OCI-LY7 (cell line): Measurements from ENCODE around the gene LGR5.

Experiments used
- CTCF ChIP-seq: fragments of 200-600 bp; sonication (generic); conservative IDR thresholded peaks from 2 replicates; pipeline ENCODE4 v1.5.1; 2014; ENCODE audit warnings: mild to moderate bottlenecking, antibody characterized with exemption, low read length, moderate library complexity, mixed read lengths
- EZH2phosphoT487 ChIP-seq: fragments of 200-600 bp; sonication (generic); IDR thresholded peaks from 2 replicates; pipeline ENCODE4 v1.6.1; 2018; ENCODE audit warnings: low read depth, borderline replicate concordance, mild to moderate bottlenecking, mixed run types, antibody characterized with exemption, low read length, moderate library complexity, mixed read lengths

DNA sequence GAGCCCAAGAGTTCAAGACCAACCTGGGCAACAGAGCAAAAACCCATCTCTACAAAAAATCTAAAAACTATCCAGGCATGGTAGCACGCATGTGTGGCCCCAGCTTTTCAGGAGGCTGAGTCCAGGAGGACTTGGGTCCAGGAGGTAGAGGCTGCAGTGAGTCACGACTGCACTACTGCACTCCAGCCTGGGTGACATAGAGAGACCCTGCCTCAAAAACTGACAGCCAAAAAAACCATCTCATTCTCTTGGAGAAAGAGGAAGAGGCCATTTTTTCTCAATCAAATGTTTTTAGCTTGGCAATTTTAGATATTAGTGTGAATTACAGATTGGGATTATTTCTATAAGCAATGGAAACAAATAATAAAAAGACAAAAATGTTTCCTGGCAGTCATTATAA lies 185.9 kb downstream of the LGR5 start:
- TF ChIP-seq CTCF (no peak), EZH2phosphoT487 (no peak)
